Stimulated activated CD4-positive, alpha-beta T cell treated with anti-CD3 and anti-CD28 coated beads, Interleukin-2, amount 100 ng/mL, for 4 hours (primary cell): ENCODE data around the gene SMG6.
"Not testable (repeated sequence)": the region's sequence is repeated elsewhere in the genome, so short reads cannot be mapped to it uniquely, and the experiment has no call there.

ENCODE experiments used
- DNase-seq: peaks from one replicate; pipeline ENCODE4 v3.0.0-alpha.2; 2020; ENCODE audit warnings: low read depth

SMG6 gene

DNA sequence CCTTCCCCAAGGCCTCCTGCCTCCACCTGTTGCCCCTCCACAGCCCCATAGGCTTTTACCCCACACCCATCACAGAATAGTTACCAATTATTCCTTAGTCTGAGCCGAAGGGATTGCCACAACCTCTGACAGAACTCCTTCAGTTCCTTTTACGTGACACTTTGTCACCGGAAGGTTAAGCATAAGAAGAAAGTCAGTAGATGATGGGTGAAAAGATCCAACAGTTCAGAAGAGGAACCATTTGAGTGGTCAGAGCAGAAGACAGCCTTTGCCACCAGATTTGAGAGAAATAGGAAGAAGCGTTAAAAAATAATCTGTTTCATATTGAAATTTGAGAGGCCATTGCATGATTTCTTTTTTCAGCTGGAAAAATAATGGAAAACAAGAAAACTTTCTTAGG is 1.3 kb upstream of the SMG6 start:
- no peak for DNase-seq

GRCh38 chr17:2302778-2303203 is 794 bp downstream of the SMG6 start:
- DNase-seq, result no peak

DNA sequence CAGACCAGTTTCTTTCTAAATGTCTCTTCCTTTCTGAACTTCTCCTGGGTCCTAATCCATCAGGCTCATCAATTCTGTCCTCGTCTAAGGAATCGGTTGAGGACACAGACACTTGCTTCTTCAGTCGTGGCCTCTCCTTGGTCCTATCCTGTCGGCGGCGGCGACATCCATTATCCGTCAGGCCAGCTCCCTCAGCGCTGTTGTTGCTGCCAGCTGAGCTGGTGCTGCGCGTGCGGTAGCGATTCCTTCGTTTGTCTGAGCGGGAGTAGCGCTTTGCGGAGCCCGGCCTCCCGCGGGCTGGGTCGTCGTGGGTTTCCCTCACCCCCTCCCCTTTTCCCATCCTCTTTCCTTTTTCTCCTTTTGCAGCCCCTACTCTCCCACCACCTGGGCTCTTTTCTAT is 3.8 kb downstream of the SMG6 start:
- DNase-seq, result no peak

- no peak for DNase-seq
Measured at GRCh38 chr17:2299136-2299535, 4.4 kb downstream of the SMG6 start.

GRCh38 chr17:2297023-2297422 is 6.6 kb downstream of the SMG6 start:
- no peak for DNase-seq

GRCh38 chr17:2295575-2295974 is 8.0 kb downstream of the SMG6 start:
- no peak for DNase-seq

- no peak for DNase-seq
Measured at GRCh38 chr17:2292100-2292499, 11.5 kb downstream of the SMG6 start.

- no peak for DNase-seq
Measured at GRCh38 chr17:2289878-2290478, 13.6 kb downstream of the SMG6 start.

DNA sequence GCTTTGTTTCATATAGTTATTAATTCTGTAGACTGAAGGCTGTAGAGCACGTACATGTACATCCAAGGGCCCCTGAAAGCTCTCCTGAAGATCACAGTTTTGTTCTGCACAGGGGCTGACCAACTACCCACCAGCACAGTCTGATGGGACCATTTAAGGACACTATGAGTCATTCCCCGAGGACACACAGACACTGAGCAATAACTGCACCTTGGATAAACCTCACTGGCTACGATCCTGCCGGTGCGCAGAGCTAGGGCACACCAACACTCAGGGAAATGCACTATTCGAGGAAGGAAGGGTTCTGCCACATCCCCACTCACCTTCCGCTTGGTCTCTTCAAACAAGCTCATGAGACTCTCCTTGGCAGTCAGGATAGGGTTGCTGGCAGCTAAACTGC is 20.3 kb downstream of the SMG6 start:
- no peak for DNase-seq

GRCh38 chr17:2282297-2282873 is 21.2 kb downstream of the SMG6 start:
- no peak for DNase-seq

DNA sequence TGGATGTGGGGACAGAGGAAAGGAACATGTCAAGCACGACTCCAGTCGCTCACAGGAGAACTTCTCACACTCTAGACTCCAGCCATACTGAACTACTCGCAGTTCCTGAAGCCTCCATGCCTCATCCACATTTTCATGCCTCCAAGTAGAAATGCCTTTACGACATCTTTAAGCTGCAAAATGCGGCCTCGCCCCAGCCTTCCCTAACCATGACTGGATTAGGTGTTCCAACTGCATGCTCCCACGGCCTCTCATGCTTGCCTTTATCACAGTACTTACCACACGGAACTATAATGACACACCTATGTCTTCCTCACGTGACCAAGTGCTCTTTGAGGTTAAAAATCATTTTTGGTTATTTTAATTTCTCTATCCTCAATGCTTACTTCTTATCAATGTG is 23.9 kb downstream of the SMG6 start:
- DNase-seq, result no peak

DNA sequence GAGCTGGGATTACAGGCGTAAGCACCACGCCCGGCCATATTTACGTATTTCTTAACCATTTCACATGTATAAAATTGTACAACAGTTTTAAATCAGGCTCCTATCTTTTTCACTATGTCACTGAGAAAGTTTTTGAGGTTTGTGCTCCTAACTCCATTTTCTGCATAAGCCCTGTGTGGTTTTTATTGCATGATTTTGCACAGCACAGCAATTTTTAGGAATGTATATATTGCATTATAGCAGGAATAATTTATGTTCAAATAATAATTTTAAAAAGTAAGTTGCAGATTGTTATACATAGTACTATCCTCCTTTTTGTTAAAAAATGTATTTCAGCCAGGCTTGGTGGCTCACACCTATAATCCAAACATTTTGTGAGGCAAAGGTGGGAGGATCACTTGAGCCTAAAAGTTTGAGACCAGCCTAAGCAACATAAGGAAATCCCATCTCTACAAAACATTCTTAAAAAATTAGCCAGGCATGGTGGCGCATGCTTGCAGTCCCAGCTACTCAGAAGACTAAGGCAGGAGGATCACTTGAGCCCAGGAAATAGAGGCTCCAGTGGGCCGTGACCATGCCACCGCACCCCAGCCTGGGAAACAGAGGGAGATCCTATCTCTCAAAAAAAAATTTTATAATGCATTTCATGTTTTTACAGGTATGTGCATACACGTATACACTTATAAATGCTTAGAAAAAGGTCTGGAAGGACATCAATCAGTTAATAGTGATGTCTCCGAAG is 26.0 kb downstream of the SMG6 start:
- no peak for DNase-seq

DNA sequence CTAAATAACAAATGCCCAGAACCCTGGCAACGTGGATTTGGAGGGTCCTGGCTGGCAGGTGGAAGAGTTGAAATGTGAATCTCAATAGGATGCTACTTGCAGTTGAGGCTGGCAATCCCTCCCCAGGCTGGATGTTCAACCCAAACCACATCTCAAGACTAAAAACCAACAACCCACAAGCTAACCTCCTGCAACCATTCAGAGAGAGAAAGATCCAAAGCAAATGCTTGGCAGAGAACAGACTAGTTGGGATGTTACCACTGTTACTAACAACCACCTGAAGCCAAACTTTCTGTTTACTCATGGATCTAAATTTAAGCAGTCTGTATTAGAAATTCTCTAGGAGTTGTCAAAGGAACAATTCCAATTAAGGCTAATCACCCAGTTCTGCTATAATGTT is 27.9 kb downstream of the SMG6 start:
- no peak for DNase-seq

DNA sequence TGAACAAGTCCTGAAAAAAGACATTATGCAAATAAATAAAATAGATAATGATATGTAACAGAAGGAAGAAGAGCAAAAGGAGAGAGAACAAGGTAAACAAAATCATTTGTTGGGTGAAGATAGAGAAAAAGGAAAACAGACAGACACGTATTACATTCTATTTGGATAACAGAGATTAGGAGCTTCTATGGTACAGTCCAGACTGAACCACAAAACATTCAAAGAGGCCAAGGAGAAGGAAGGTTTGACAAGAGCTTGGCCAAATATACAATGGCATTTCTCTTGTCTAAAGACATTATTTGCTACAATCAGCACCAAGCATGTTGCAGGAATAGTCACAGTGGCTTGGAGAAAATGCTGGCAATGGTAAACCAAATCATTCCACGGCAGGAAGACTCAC is 29.2 kb downstream of the SMG6 start:
- DNase-seq, result no peak

- no peak for DNase-seq
Measured at GRCh38 chr17:2271985-2272702, 31.4 kb downstream of the SMG6 start.

GRCh38 chr17:2267354-2267753 is 36.2 kb downstream of the SMG6 start:
- DNase-seq, result no peak

GRCh38 chr17:2266865-2267228 is 36.7 kb downstream of the SMG6 start:
- DNase-seq, result no peak

GRCh38 chr17:2266045-2266864 is 37.3 kb downstream of the SMG6 start:
- DNase-seq, result peak; percentile 86

GRCh38 chr17:2265166-2265565 is 38.4 kb downstream of the SMG6 start:
- not testable (repeated sequence) for DNase-seq

- no peak for DNase-seq
Measured at GRCh38 chr17:2264067-2264860, 39.3 kb downstream of the SMG6 start.
